A549 (cell line): ENCODE results near the gene ULK4. TPM values are rescaled to one million over a fixed set of nuclear protein-coding genes. Genes with fewer than 3 reads are reported as not detected.

ENCODE experiments used
- ATAC-seq, 2 experiments: fragments of 200-7000 bp in 1 of 2; fragments of >200 bp in 1 of 2; cut with Nextera tagmentation in 1 of 2; cut with Tn5 transposase in 1 of 2; 3 replicates each; pipeline versions ENCODE4 v1.8.0 to v1.9.1; 2018 to 2020; ENCODE audit warnings: mild to moderate bottlenecking in 1 of 2, moderate library complexity in 1 of 2
- CTCF ChIA-PET: fragments of 300-600 bp; sonication (Branson Sonifier 250); formaldehyde crosslinking; extraction: SDS; loops from one replicate; lab custom pipeline; 2021; ENCODE audit warnings: antibody characterized with exemption, inconsistent platforms; lab: Yijun Ruan, JAX
- POLR2A ChIA-PET: fragments of 350-600 bp; formaldehyde crosslinking; extraction: SDS; loops from one replicate; lab custom pipeline; 2021; ENCODE audit warnings: antibody characterized with exemption, inconsistent platforms; lab: Yijun Ruan, JAX
- DNase-seq, 2 experiments: peaks; one replicate each; pipeline versions ENCODE4 v3.0.0 to v3.0.0-alpha.2; 2011 to 2016; ENCODE audit warnings: low read depth in 1 of 2, low spot score in 1 of 2
- FAIRE-seq: peaks from 2 replicates; lab custom pipeline; 2011; peaks lifted over from hg19 to GRCh38; lab: Jason Lieb, UNC
- H3K27ac ChIP-seq, 2 experiments: fragments of >200 bp; sonication (Bioruptor Twin); formaldehyde crosslinking; 3 replicates each; pipeline ENCODE4 v1.5.1; 2016 to 2017
- H3K4me1 ChIP-seq: fragments of >200 bp; sonication (Bioruptor Twin); formaldehyde crosslinking; 3 replicates; pipeline ENCODE4 v1.6.1; 2016
- H3K4me2 ChIP-seq: fragments of >200 bp; sonication (Bioruptor Twin); formaldehyde crosslinking; 3 replicates; pipeline ENCODE4 v1.6.1; 2016
- H3K4me3 ChIP-seq: fragments of >200 bp; sonication (Bioruptor Twin); formaldehyde crosslinking; 3 replicates; pipeline ENCODE4 v1.5.1; 2016
- H3K9me3 ChIP-seq: fragments of >200 bp; sonication (Bioruptor Twin); formaldehyde crosslinking; 3 replicates; pipeline ENCODE4 v1.6.1; 2016
- CBX2 ChIP-seq: fragments of 200-600 bp; sonication (generic); IDR thresholded peaks from 2 replicates; pipeline ENCODE4 v1.6.1; 2016; ENCODE audit warnings: low read depth, mild to moderate bottlenecking, borderline replicate concordance
- CEBPB ChIP-seq, 2 experiments: fragments of >200 bp in 1 of 2; sonication (Bioruptor Twin) in 1 of 2; formaldehyde crosslinking in 1 of 2; IDR thresholded peaks; 2 replicates each; pipeline ENCODE4 v1.6.1; 2012 to 2016
- CHD2 ChIP-seq: fragments of 150-350 bp; IDR thresholded peaks from 2 replicates; pipeline ENCODE4 v1.6.1; 2014; ENCODE audit warnings: low read length; ENCODE audit not compliant: partially characterized antibody
- FOSB ChIP-seq: fragments of 250-450 bp; sonication (Bioruptor Pico); IDR thresholded peaks from 2 replicates; pipeline ENCODE4 v1.5.0; 2020; ENCODE audit warnings: mild to moderate bottlenecking, moderate library complexity
- FOSL2 ChIP-seq, 2 experiments: fragments of 450-650 bp in 1 of 2; fragments of >200 bp in 1 of 2; sonication (Bioruptor Twin) in 1 of 2; formaldehyde crosslinking; IDR thresholded peaks; 2 replicates each; pipeline versions ENCODE4 v1.5.0 to v1.6.1; 2016 to 2020; ENCODE audit warnings: mild to moderate bottlenecking in 1 of 2, moderate library complexity in 1 of 2
- GATA3 ChIP-seq: IDR thresholded peaks from 2 replicates; pipeline ENCODE4 v1.6.1; 2012; ENCODE audit warnings: borderline replicate concordance
- HMGXB4 ChIP-seq: fragments of 250-450 bp; sonication (Bioruptor Pico); IDR thresholded peaks from 2 replicates; pipeline ENCODE4 v1.5.0; 2021; ENCODE audit warnings: mild to moderate bottlenecking, moderate library complexity, borderline replicate concordance
- HOXA7 ChIP-seq: fragments of 250-450 bp; sonication (Bioruptor Pico); IDR thresholded peaks from 2 replicates; pipeline ENCODE4 v1.5.0; 2020; ENCODE audit warnings: mild to moderate bottlenecking, moderate library complexity
- HOXB13 ChIP-seq: fragments of 250-450 bp; sonication (Bioruptor Pico); IDR thresholded peaks from 2 replicates; pipeline ENCODE4 v1.5.0; 2020; ENCODE audit warnings: low read depth, mild to moderate bottlenecking, moderate library complexity
- JUNB ChIP-seq: fragments of >200 bp; sonication (Bioruptor Twin); formaldehyde crosslinking; IDR thresholded peaks from 2 replicates; pipeline ENCODE4 v1.6.1; 2016
- KDM1A ChIP-seq: fragments of 200-600 bp; sonication (generic); IDR thresholded peaks from 2 replicates; pipeline ENCODE4 v1.6.1; 2016; ENCODE audit warnings: low read depth, mild to moderate bottlenecking
- MAX ChIP-seq: IDR thresholded peaks from 2 replicates; pipeline ENCODE4 v1.6.1; 2012
- MAZ ChIP-seq: fragments of 150-350 bp; IDR thresholded peaks from 2 replicates; pipeline ENCODE4 v1.6.1; 2014; ENCODE audit warnings: antibody characterized with exemption, low read depth, low read length, borderline replicate concordance
- MYC ChIP-seq: IDR thresholded peaks from 2 replicates; pipeline ENCODE4 v1.6.1; 2012; ENCODE audit warnings: mild to moderate bottlenecking, inconsistent platforms, low read length, improper control_type of control experiment, borderline replicate concordance
- PBX3 ChIP-seq: IDR thresholded peaks from 2 replicates; pipeline ENCODE4 v1.6.1; 2012
- PHF8 ChIP-seq: fragments of 200-600 bp; sonication (generic); IDR thresholded peaks from 2 replicates; pipeline ENCODE4 v1.6.1; 2016; ENCODE audit warnings: low read depth, mild to moderate bottlenecking, antibody characterized with exemption, moderate library complexity, borderline replicate concordance
- POLR2AphosphoS2 ChIP-seq: conservative IDR thresholded peaks from 2 replicates; pipeline ENCODE4 v1.6.1; 2012; ENCODE audit warnings: low read length, improper control_type of control experiment, inconsistent platforms
- RARB ChIP-seq: fragments of 250-450 bp; sonication (Bioruptor Pico); IDR thresholded peaks from 2 replicates; pipeline ENCODE4 v1.8.0; 2021; ENCODE audit warnings: mild to moderate bottlenecking, moderate library complexity
- RCOR1 ChIP-seq: fragments of 150-350 bp; IDR thresholded peaks from 2 replicates; pipeline ENCODE4 v1.6.1; 2014; ENCODE audit warnings: antibody characterized with exemption, low read length, low read depth
- RFX5 ChIP-seq: fragments of 450-650 bp; IDR thresholded peaks from 2 replicates; pipeline ENCODE4 v1.7.1; 2014; ENCODE audit warnings: antibody characterized with exemption, mild to moderate bottlenecking, moderate library complexity
- RNF2 ChIP-seq: fragments of 200-600 bp; sonication (generic); IDR thresholded peaks from 2 replicates; pipeline ENCODE4 v1.6.1; 2016; ENCODE audit warnings: low read depth, mild to moderate bottlenecking, antibody characterized with exemption, moderate library complexity, borderline replicate concordance
- SMC3 ChIP-seq: fragments of >200 bp; sonication (Bioruptor Twin); formaldehyde crosslinking; IDR thresholded peaks from 3 replicates; pipeline ENCODE4 v1.6.1; 2018; ENCODE audit warnings: inconsistent platforms
- ZC3H11A ChIP-seq: fragments of 450-650 bp; IDR thresholded peaks from 2 replicates; pipeline ENCODE4 v1.6.1; 2014; ENCODE audit warnings: antibody characterized with exemption, mild to moderate bottlenecking
- ZFP36 ChIP-seq: fragments of 450-650 bp; IDR thresholded peaks from 2 replicates; pipeline ENCODE4 v1.6.1; 2014; ENCODE audit warnings: borderline replicate concordance; ENCODE audit not compliant: partially characterized antibody
- ZSCAN20 ChIP-seq: fragments of 250-450 bp; sonication (Bioruptor Pico); IDR thresholded peaks from 2 replicates; pipeline ENCODE4 v1.8.0; 2022; ENCODE audit warnings: mild to moderate bottlenecking, moderate library complexity
- WGBS: methylation state at CpG from one replicate; pipeline ENCODE4 v1.1.6; 2017; ENCODE audit errors: missing lambda C conversion rate; 5-methylcytosine and 5-hydroxymethylcytosine counted together
- polyA plus RNA-seq, 4 experiments: library from polyadenylated mRNA; depleted of rRNA in 3 of 4; stranded (reverse); fragments of >200 nt; fragmentation: RNase III in 1 of 4; extraction: RNeasy Plus Mini Kit Qiagen cat#74134 plus additional on column Dnase treatment in 1 of 4; gene quantifications; 2 replicates in 3 of 4; 3 replicates in 1 of 4; pipeline ENCODE4 v1.2.3, GENCODE V29; 2011 to 2017
- TF ChIP-seq, protein P1 (sequence below): fragments of 200-600 bp; sonication (generic); IDR thresholded peaks from 2 replicates; pipeline ENCODE4 v1.6.1; 2016; ENCODE audit warnings: antibody characterized with exemption, mild to moderate bottlenecking, moderate library complexity

ULK4 gene
- polyA plus RNA-seq, 2 of the 4 experiments (the other 2 are of a cell fraction): 4.9 to 7.7 TPM

- FAIRE-seq: no peak
- Histone ChIP-seq H3K4me3 (no peak overlapping the region), H3K4me2 (no peak overlapping the region), H3K4me1 (no peaks in the 10 kb centered on the region), H3K27ac (no peak overlapping the region), H3K9me3 (no peaks in the 10 kb centered on the region)
- ATAC-seq: no peak
- no peak for DNase-seq
- WGBS: 89% methylated on average over 1 of the region's 1 CpG
- CTCF ChIA-PET: interaction anchor here (0.8 kb wide), 1 partner anchor 1046 kb away, joined by 3 read pairs; no protein-coding TSS in a partner anchor
- POLR2A ChIA-PET: no interaction called here
- TF ChIP-seq RFX5 (no peak), PHF8 (no peak), RNF2 (no peak), SMC3 (no peak), FOSL2 (IDR thresholded peaks at IDR 0.05) (no peak), FOSL2 (CRISPR knock-in tag; IDR thresholded peaks at IDR 0.05) (no peak), KDM1A (no peak), MAZ (no peak), GATA3 (no peak), HOXB13 (no peak), ZFP36 (no peak), RCOR1 (no peak)
Observed at GRCh38 chr3:41629986-41630385, 331.9 kb downstream of the ULK4 start.

DNA sequence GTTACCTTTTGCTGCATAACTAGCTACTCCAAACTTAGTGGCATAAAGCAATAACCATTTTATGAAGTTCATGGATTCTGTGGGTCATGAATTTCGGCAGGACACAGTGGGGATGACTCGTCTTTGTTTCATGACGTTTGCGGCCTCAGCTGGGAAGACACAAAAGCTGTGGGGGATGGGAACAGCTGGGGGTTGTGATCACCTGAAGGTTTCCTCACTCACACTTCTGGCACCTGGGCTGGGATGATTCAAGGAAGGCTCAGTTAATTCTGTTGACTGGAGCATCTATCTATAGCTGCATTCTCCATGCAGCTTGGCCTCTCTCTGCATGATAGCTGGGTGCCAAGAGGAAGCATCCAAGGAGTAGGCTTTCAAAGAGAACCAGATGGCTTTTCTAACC, 332.8 kb downstream of the ULK4 start:
- DNase-seq (no peak), FAIRE-seq (no peak)
- 56% methylated on average over 4 of the region's 4 CpGs for WGBS
- H3K4me2 ChIP-seq: no peak overlapping the region
- CTCF ChIA-PET: no interaction called here
- no peak for TF ChIP-seq CEBPB (IDR thresholded peaks at IDR 0.05)
- no peak for TF ChIP-seq CBX2
- no peak for TF ChIP-seq PBX3
- TF ChIP-seq ZSCAN20 (CRISPR knock-in tag): no peak
- TF ChIP-seq, protein P1, sequence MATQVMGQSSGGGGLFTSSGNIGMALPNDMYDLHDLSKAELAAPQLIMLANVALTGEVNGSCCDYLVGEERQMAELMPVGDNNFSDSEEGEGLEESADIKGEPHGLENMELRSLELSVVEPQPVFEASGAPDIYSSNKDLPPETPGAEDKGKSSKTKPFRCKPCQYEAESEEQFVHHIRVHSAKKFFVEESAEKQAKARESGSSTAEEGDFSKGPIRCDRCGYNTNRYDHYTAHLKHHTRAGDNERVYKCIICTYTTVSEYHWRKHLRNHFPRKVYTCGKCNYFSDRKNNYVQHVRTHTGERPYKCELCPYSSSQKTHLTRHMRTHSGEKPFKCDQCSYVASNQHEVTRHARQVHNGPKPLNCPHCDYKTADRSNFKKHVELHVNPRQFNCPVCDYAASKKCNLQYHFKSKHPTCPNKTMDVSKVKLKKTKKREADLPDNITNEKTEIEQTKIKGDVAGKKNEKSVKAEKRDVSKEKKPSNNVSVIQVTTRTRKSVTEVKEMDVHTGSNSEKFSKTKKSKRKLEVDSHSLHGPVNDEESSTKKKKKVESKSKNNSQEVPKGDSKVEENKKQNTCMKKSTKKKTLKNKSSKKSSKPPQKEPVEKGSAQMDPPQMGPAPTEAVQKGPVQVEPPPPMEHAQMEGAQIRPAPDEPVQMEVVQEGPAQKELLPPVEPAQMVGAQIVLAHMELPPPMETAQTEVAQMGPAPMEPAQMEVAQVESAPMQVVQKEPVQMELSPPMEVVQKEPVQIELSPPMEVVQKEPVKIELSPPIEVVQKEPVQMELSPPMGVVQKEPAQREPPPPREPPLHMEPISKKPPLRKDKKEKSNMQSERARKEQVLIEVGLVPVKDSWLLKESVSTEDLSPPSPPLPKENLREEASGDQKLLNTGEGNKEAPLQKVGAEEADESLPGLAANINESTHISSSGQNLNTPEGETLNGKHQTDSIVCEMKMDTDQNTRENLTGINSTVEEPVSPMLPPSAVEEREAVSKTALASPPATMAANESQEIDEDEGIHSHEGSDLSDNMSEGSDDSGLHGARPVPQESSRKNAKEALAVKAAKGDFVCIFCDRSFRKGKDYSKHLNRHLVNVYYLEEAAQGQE: no peak
- TF ChIP-seq MAZ: no peak
- no peak for TF ChIP-seq MYC
- no peak for TF ChIP-seq FOSL2 (IDR thresholded peaks at IDR 0.05)
- no peak for TF ChIP-seq FOSL2 (CRISPR knock-in tag; IDR thresholded peaks at IDR 0.05)
- no peak for TF ChIP-seq HOXA7
- TF ChIP-seq, all 56 proteins: peak for 0
- ATAC-seq: no peak
- Histone ChIP-seq H3K27ac (no peak overlapping the region), H3K4me1 (no peaks in the 10 kb centered on the region), H3K4me3 (no peak overlapping the region), H3K9me3 (no peaks in the 10 kb centered on the region)
- POLR2A ChIA-PET: no interaction called here

DNA sequence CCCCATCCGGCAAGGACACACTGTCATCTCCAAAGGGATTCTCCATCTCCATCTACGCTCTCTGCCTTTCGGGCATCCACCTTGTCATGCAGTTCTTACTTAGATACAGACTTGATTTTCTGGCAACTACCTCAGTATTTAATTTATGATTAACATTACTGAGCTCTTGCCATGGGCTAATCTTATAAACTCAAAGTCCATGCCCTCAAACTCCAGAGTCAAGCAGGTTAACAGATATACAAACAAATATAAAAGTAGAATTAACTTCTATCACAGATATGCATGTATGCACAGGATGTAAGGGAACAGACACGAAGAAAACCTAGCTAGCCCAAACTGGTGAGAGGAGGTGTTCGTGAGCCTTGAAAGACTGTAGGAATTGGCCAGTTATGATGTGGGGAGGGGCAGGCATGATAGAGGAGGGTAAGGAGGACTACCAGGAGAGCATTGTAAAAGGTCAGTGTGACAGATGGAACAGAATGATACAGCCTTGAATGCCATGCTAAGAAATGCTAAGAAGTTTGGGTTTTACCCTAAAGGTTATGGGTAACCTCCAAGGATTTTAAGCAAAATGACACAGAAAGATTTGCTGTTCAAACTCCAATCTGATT, 334.3 kb downstream of the ULK4 start:
- Histone ChIP-seq H3K4me1 (no peaks in the 10 kb centered on the region), H3K4me3 (no peak overlapping the region), H3K27ac (no peak overlapping the region), H3K9me3 (no peaks in the 10 kb centered on the region), H3K4me2 (no peak overlapping the region)
- DNase-seq (no peak), FAIRE-seq (no peak), ATAC-seq (no peak)
- WGBS: 72% methylated on average over 5 of the region's 5 CpGs
- ChIA-PET POLR2A (no interaction called here), CTCF (interaction anchor here (0.6 to 1.3 kb wide), 2 partner anchors 11 to 34 kb away, joined by 3 read pairs; no protein-coding TSS in a partner anchor)
- TF ChIP-seq POLR2AphosphoS2 (no peak), CHD2 (no peak), RNF2 (no peak), ZSCAN20 (CRISPR knock-in tag) (no peak), MAX (no peak), HMGXB4 (CRISPR knock-in tag) (no peak), JUNB (no peak), PBX3 (no peak), RARB (CRISPR knock-in tag) (no peak), FOSB (CRISPR knock-in tag) (no peak), ZFP36 (no peak), ZC3H11A (no peak)
